ENCODE measurements around the gene MPHOSPH6. TPM values are rescaled to one million over a fixed set of nuclear protein-coding genes. Genes with fewer than 3 reads are reported as not detected.

MPHOSPH6 gene
- total RNA-seq, 1 donor from 2014 or later: 23.7 TPM

DNA sequence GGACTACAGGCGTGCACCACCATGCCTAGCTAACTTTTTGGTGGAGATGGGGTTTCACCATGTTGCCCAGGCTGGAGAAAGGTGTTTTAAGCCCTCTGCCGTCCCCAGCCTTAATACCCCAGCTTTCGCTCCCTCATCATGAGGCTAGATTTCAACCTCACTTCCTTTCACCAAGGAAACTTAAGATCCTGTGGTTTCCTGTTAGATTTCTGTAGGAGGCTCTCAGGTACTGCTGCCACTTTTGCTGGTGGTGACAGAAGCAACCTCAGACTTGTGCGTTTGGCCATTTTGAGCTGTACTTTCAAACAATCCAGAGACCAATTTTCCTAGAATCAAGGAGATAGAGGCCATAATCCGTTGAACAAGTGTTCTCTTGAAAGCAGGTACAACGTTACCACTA lies 36.2 kb downstream of the MPHOSPH6 start:
- no peak for FAIRE-seq
- H3K27ac Mint-ChIP-seq (ENCODE audit: unreplicated experiment): no peak overlapping the region
- no peak overlapping the region for H3K4me3 Mint-ChIP-seq (ENCODE audit: unreplicated experiment)
- DNase-seq (ENCODE audit: low read depth): no peak
- H3K9me3 ChIP-seq (ENCODE audit: insufficient read depth, low read depth, low read length): no peaks in the 10 kb centered on the region
- no peaks in the 10 kb centered on the region for H3K4me1 Mint-ChIP-seq (ENCODE audit: low read depth, unreplicated experiment)
- H3K4me1 ChIP-seq (ENCODE audit: insufficient read depth, low read length): no peaks in the 10 kb centered on the region
- H2AFZ ChIP-seq (ENCODE audit: low read depth, low read length): no peak overlapping the region
- H3K9me3 Mint-ChIP-seq (ENCODE audit: unreplicated experiment): no peaks in the 10 kb centered on the region
- no peak overlapping the region for H3K4me2 ChIP-seq (ENCODE audit: low read length)
- H3K36me3 ChIP-seq (ENCODE audit: insufficient read depth, low read length): peaks cover 4% of the 10 kb centered on the region
- H4K20me1 ChIP-seq (ENCODE audit: insufficient read depth, low read length): no peaks in the 10 kb centered on the region
- H3K27me3 Mint-ChIP-seq (ENCODE audit: low read depth, unreplicated experiment): no peaks in the 10 kb centered on the region
- no peak overlapping the region for H3K27ac ChIP-seq (ENCODE audit: low read depth, low read length)
- TF ChIP-seq, protein P1, sequence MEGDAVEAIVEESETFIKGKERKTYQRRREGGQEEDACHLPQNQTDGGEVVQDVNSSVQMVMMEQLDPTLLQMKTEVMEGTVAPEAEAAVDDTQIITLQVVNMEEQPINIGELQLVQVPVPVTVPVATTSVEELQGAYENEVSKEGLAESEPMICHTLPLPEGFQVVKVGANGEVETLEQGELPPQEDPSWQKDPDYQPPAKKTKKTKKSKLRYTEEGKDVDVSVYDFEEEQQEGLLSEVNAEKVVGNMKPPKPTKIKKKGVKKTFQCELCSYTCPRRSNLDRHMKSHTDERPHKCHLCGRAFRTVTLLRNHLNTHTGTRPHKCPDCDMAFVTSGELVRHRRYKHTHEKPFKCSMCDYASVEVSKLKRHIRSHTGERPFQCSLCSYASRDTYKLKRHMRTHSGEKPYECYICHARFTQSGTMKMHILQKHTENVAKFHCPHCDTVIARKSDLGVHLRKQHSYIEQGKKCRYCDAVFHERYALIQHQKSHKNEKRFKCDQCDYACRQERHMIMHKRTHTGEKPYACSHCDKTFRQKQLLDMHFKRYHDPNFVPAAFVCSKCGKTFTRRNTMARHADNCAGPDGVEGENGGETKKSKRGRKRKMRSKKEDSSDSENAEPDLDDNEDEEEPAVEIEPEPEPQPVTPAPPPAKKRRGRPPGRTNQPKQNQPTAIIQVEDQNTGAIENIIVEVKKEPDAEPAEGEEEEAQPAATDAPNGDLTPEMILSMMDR (IDR thresholded peaks at IDR 0.05; ENCODE audit: insufficient read depth, low read depth, low read length): no peak
- no peak for TF ChIP-seq EZH2 (IDR thresholded peaks at IDR 0.05; ENCODE audit: insufficient read depth, low read length)
- no peaks in the 10 kb centered on the region for H3K27me3 ChIP-seq (ENCODE audit: insufficient read depth, low read length)
- H3K9ac ChIP-seq (ENCODE audit: low read length): no peak overlapping the region
- H3K4me3 ChIP-seq (ENCODE audit: insufficient read depth, low read depth, low read length): no peak overlapping the region
- no peaks in the 10 kb centered on the region for H3K79me2 ChIP-seq (ENCODE audit: insufficient read depth, low read length)
- peaks cover 3% of the 10 kb centered on the region for H3K36me3 Mint-ChIP-seq (ENCODE audit: low read depth, unreplicated experiment)

DNA sequence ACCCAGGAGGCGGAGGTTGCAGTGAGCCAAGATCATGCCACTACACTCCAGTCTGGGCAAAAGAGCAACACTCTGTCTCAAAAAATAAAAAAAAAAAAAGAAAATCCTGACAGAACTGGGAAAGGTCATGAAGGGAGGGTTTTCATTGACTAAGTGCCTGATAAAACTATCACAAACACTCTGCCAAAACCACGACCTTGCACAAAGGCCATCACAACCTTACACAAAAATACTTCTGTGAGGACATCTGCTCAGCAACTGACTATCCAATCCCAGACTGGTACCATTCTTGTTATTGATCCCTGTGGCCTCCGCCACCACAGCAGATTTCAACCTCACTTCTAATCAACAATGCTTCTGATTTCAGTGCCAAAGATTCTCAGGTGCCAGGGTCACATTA lies 40.1 kb downstream of the MPHOSPH6 start:
- Histone ChIP-seq H3K27ac (ENCODE audit: low read depth, low read length) (no peak overlapping the region), H3K4me3 (ENCODE audit: insufficient read depth, low read depth, low read length) (no peak overlapping the region), H4K20me1 (ENCODE audit: insufficient read depth, low read length) (no peaks in the 10 kb centered on the region), H3K4me2 (ENCODE audit: low read length) (no peak overlapping the region), H3K4me1 (ENCODE audit: insufficient read depth, low read length) (no peaks in the 10 kb centered on the region), H2AFZ (ENCODE audit: low read depth, low read length) (no peak overlapping the region), H3K79me2 (ENCODE audit: insufficient read depth, low read length) (no peaks in the 10 kb centered on the region), H3K36me3 (ENCODE audit: insufficient read depth, low read length) (no peaks in the 10 kb centered on the region), H3K9me3 (ENCODE audit: insufficient read depth, low read depth, low read length) (no peaks in the 10 kb centered on the region), H3K9ac (ENCODE audit: low read length) (no peak overlapping the region), H3K27me3 (ENCODE audit: insufficient read depth, low read length) (no peaks in the 10 kb centered on the region)
- no peak overlapping the region for H3K27ac Mint-ChIP-seq (ENCODE audit: unreplicated experiment)
- no peak for TF ChIP-seq EZH2 (IDR thresholded peaks at IDR 0.05; ENCODE audit: insufficient read depth, low read length)
- TF ChIP-seq, protein P1 (IDR thresholded peaks at IDR 0.05; ENCODE audit: insufficient read depth, low read depth, low read length): no peak
- no peaks in the 10 kb centered on the region for H3K27me3 Mint-ChIP-seq (ENCODE audit: low read depth, unreplicated experiment)
- H3K9me3 Mint-ChIP-seq (ENCODE audit: unreplicated experiment): no peaks in the 10 kb centered on the region
- H3K4me3 Mint-ChIP-seq (ENCODE audit: unreplicated experiment): no peak overlapping the region
- FAIRE-seq: no peak
- no peaks in the 10 kb centered on the region for H3K36me3 Mint-ChIP-seq (ENCODE audit: low read depth, unreplicated experiment)
- H3K4me1 Mint-ChIP-seq (ENCODE audit: low read depth, unreplicated experiment): no peaks in the 10 kb centered on the region
- no peak for DNase-seq (ENCODE audit: low read depth)

DNA sequence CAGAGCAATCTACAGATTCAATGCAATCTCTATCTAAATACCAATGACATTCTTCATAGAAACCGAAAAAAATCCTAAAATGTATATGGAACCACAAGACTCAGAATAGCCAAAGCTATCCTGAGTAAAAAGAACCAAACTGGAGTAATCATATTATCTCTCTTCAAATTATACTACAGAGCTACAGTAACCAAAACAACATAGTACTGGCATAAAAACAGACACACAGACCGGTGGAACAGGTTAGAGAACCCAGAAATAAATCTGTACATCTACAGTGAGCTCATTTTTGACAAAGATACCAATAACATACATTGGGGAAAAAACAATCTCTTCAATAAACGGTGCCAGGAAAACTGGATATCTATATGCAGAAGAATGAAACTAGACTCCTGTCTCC lies 45.4 kb downstream of the MPHOSPH6 start:
- no peak for FAIRE-seq
- Mint-ChIP-seq H3K36me3 (ENCODE audit: low read depth, unreplicated experiment) (no peaks in the 10 kb centered on the region), H3K4me3 (ENCODE audit: unreplicated experiment) (no peak overlapping the region)

More for the DNA sequence above, 45.4 kb downstream of the MPHOSPH6 start:
- H3K9me3 ChIP-seq (ENCODE audit: insufficient read depth, low read depth, low read length): no peaks in the 10 kb centered on the region
- H3K4me1 Mint-ChIP-seq (ENCODE audit: low read depth, unreplicated experiment): no peaks in the 10 kb centered on the region
- TF ChIP-seq EZH2 (IDR thresholded peaks at IDR 0.05; ENCODE audit: insufficient read depth, low read length): no peak
- TF ChIP-seq, protein P1 (IDR thresholded peaks at IDR 0.05; ENCODE audit: insufficient read depth, low read depth, low read length): no peak
- no peak overlapping the region for H3K27ac Mint-ChIP-seq (ENCODE audit: unreplicated experiment)
- no peaks in the 10 kb centered on the region for H3K36me3 ChIP-seq (ENCODE audit: insufficient read depth, low read length)
- H3K9me3 Mint-ChIP-seq (ENCODE audit: unreplicated experiment): no peaks in the 10 kb centered on the region
- no peaks in the 10 kb centered on the region for H3K4me1 ChIP-seq (ENCODE audit: insufficient read depth, low read length)
- H3K9ac ChIP-seq (ENCODE audit: low read length): no peak overlapping the region
- DNase-seq (ENCODE audit: low read depth): no peak
- H3K4me2 ChIP-seq (ENCODE audit: low read length): no peak overlapping the region
- no peak overlapping the region for H3K4me3 ChIP-seq (ENCODE audit: insufficient read depth, low read depth, low read length)
- no peaks in the 10 kb centered on the region for H4K20me1 ChIP-seq (ENCODE audit: insufficient read depth, low read length)
- no peaks in the 10 kb centered on the region for H3K27me3 Mint-ChIP-seq (ENCODE audit: low read depth, unreplicated experiment)
- no peak overlapping the region for H2AFZ ChIP-seq (ENCODE audit: low read depth, low read length)
- H3K27me3 ChIP-seq (ENCODE audit: insufficient read depth, low read length): no peaks in the 10 kb centered on the region
- H3K27ac ChIP-seq (ENCODE audit: low read depth, low read length): no peak overlapping the region
- no peaks in the 10 kb centered on the region for H3K79me2 ChIP-seq (ENCODE audit: insufficient read depth, low read length)

All from astrocyte (in vitro differentiated cells and primary cell).